Mesenchymal stem cell (in vitro differentiated cells and primary cell): Measurements from ENCODE around the gene RPA3.

ENCODE experiments used
- DNase-seq: peaks from one replicate; pipeline ENCODE4 v3.0.0-alpha.2; 2013
- H2AFZ ChIP-seq: one replicate; pipeline ENCODE4 v1.6.1; 2013; ENCODE audit warnings: low read depth, mild to moderate bottlenecking, control low read depth, inconsistent platforms, low read length, moderate library complexity
- H2AK5ac ChIP-seq: 2 replicates; pipeline ENCODE4 v1.6.1; 2013; ENCODE audit warnings: low read length, moderate library complexity, mild to moderate bottlenecking, inconsistent platforms; ENCODE audit not compliant: severe bottlenecking
- H2BK120ac ChIP-seq: one replicate; pipeline ENCODE4 v1.6.1; 2013; ENCODE audit warnings: low read depth, mild to moderate bottlenecking, inconsistent platforms, low read length, moderate library complexity
- H2BK12ac ChIP-seq, 2 experiments: one replicate each; pipeline ENCODE4 v1.6.1; 2013; ENCODE audit warnings: inconsistent platforms in 2 of 2, low read length in 2 of 2, mild to moderate bottlenecking in 2 of 2, moderate library complexity in 2 of 2, control low read depth in 1 of 2
- H2BK15ac ChIP-seq: one replicate; pipeline ENCODE4 v1.6.1; 2013; ENCODE audit warnings: mild to moderate bottlenecking, low read depth, inconsistent platforms; ENCODE audit not compliant: poor library complexity, severe bottlenecking
- H2BK5ac ChIP-seq: 2 replicates; pipeline ENCODE4 v1.6.1; 2013; ENCODE audit warnings: low read depth, mild to moderate bottlenecking, low read length, control low read depth, inconsistent platforms; ENCODE audit not compliant: poor library complexity, severe bottlenecking
- H3K14ac ChIP-seq, 2 experiments: one replicate each; pipeline ENCODE4 v1.6.1; 2013; ENCODE audit warnings: inconsistent platforms in 2 of 2, low read length in 2 of 2, control low read depth in 1 of 2, mild to moderate bottlenecking in 1 of 2, moderate library complexity in 1 of 2
- H3K18ac ChIP-seq, 2 experiments: one replicate each; pipeline ENCODE4 v1.6.1; 2013; ENCODE audit warnings: inconsistent platforms in 2 of 2, low read length in 2 of 2, control low read depth in 1 of 2, low read depth in 1 of 2, mild to moderate bottlenecking in 1 of 2
- H3K23ac ChIP-seq, 2 experiments: one replicate each; pipeline ENCODE4 v1.6.1; 2013; ENCODE audit warnings: inconsistent platforms in 2 of 2, low read length in 2 of 2, mild to moderate bottlenecking in 2 of 2, moderate library complexity in 2 of 2, control low read depth in 1 of 2
- H3K27ac ChIP-seq: 2 replicates; pipeline ENCODE4 v1.5.1; 2013; ENCODE audit warnings: mild to moderate bottlenecking, moderate library complexity, low read length, control low read depth, inconsistent platforms; ENCODE audit not compliant: poor library complexity, severe bottlenecking
- H3K27me3 ChIP-seq, 2 experiments: 2 replicates each; pipeline versions ENCODE4 v1.6.1 to v1.7.0; 2013; ENCODE audit warnings: low read length in 2 of 2, mild to moderate bottlenecking in 2 of 2, moderate library complexity in 2 of 2, control low read depth in 1 of 2, inconsistent platforms in 1 of 2; ENCODE audit not compliant: control insufficient read depth in 1 of 2, insufficient read depth in 1 of 2
- H3K36me3 ChIP-seq, 2 experiments: 2 replicates each; pipeline versions ENCODE4 v1.6.1 to v1.7.0; 2013; ENCODE audit warnings: low read length in 2 of 2, control low read depth in 1 of 2, inconsistent platforms in 1 of 2, low read depth in 1 of 2, mild to moderate bottlenecking in 1 of 2; ENCODE audit not compliant: insufficient read depth in 2 of 2, control insufficient read depth in 1 of 2
- H3K4ac ChIP-seq, 2 experiments: one replicate each; pipeline ENCODE4 v1.6.1; 2013; ENCODE audit warnings: inconsistent platforms in 2 of 2, low read length in 2 of 2, mild to moderate bottlenecking in 2 of 2, moderate library complexity in 2 of 2, control low read depth in 1 of 2, low read depth in 1 of 2
- H3K4me1 ChIP-seq: 2 replicates; pipeline ENCODE4 v1.6.1; 2013; ENCODE audit warnings: low read depth, low read length, control low read depth; ENCODE audit not compliant: control insufficient read depth, insufficient read depth
- H3K4me2 ChIP-seq: 2 replicates; pipeline ENCODE4 v1.6.1; 2013; ENCODE audit warnings: low read length, mild to moderate bottlenecking, inconsistent platforms; ENCODE audit not compliant: poor library complexity, severe bottlenecking
- H3K4me3 ChIP-seq, 2 experiments: 2 replicates each; pipeline versions ENCODE4 v1.5.1 to v1.7.0; 2013; ENCODE audit warnings: low read length in 2 of 2, mild to moderate bottlenecking in 2 of 2, control low read depth in 1 of 2, low read depth in 1 of 2; ENCODE audit not compliant: insufficient read depth in 1 of 2
- H3K79me1 ChIP-seq: replicated peaks from 2 replicates; pipeline ENCODE4 v1.6.1; 2013; ENCODE audit warnings: mild to moderate bottlenecking, control low read depth, low read length, inconsistent platforms; ENCODE audit not compliant: poor library complexity, severe bottlenecking
- H3K9ac ChIP-seq: 2 replicates; pipeline ENCODE4 v1.7.0; 2013; ENCODE audit warnings: mild to moderate bottlenecking, low read length, moderate library complexity
- H3K9me3 ChIP-seq: 2 replicates; pipeline ENCODE4 v1.7.0; 2013; ENCODE audit warnings: mild to moderate bottlenecking, low read length; ENCODE audit not compliant: control insufficient read depth
- H4K8ac ChIP-seq: one replicate; pipeline ENCODE4 v1.6.1; 2013; ENCODE audit warnings: inconsistent platforms, mild to moderate bottlenecking, low read length, moderate library complexity
- H4K91ac ChIP-seq: one replicate; pipeline ENCODE4 v1.6.1; 2013; ENCODE audit warnings: mild to moderate bottlenecking, low read length, inconsistent platforms
- WGBS: methylation state at CpG from one replicate; pipeline ENCODE4 v1.1.7; 2013; ENCODE audit warnings: mixed read lengths; 5-methylcytosine and 5-hydroxymethylcytosine counted together

RPA3 gene

GRCh38 chr7:7670490-7670889, 47.9 kb downstream of the RPA3 start:
- DNase-seq: no peak
- Histone ChIP-seq H2AK5ac (no peak overlapping the region), H3K27ac (no peak overlapping the region), H3K4me2 (no peak overlapping the region), H4K8ac (no peak overlapping the region), H3K79me1 (peaks cover 20% of the 10 kb centered on the region), H3K27me3 (no peaks in the 10 kb centered on the region), H2BK5ac (no peak overlapping the region), H3K4me3 (no peak overlapping the region), H3K36me3 (peaks cover 0 to 5% of the 10 kb centered on the region in 2 experiments), H3K9me3 (no peaks in the 10 kb centered on the region), H3K4ac (no peak overlapping the region), H2AFZ (no peak overlapping the region), H2BK12ac (no peak overlapping the region), H4K91ac (no peak overlapping the region), H3K23ac (no peak overlapping the region), H2BK120ac (no peak overlapping the region), H3K4me1 (no peaks in the 10 kb centered on the region), H3K18ac (no peak overlapping the region), H3K9ac (no peak overlapping the region), H2BK15ac (no peak overlapping the region), H3K14ac (no peak overlapping the region)
- 96% methylated on average over 3 of the region's 3 CpGs for WGBS

- peaks cover 20% of the 10 kb centered on the region for H3K79me1 ChIP-seq
- no peak overlapping the region for H3K18ac ChIP-seq
- no peak overlapping the region for H4K91ac ChIP-seq
- no peak overlapping the region for H2AFZ ChIP-seq
- no peaks in the 10 kb centered on the region for H3K36me3 ChIP-seq
- no peaks in the 10 kb centered on the region for H3K4me1 ChIP-seq
- H2BK12ac ChIP-seq: no peak overlapping the region
- H3K4ac ChIP-seq: no peak overlapping the region
- H4K8ac ChIP-seq: no peak overlapping the region
- H3K9me3 ChIP-seq: no peaks in the 10 kb centered on the region
- H2BK15ac ChIP-seq: no peak overlapping the region
- no peak overlapping the region for H3K23ac ChIP-seq
- no peak overlapping the region for H2BK5ac ChIP-seq
- no peak overlapping the region for H3K9ac ChIP-seq
- H3K4me2 ChIP-seq: no peak overlapping the region
- H2AK5ac ChIP-seq: no peak overlapping the region
- no peak overlapping the region for H2BK120ac ChIP-seq
- no CpG with 5 or more reads among the region's 1 CpG for WGBS
- no peak for DNase-seq
- no peak overlapping the region for H3K27ac ChIP-seq
- H3K4me3 ChIP-seq: no peak overlapping the region
- no peak overlapping the region for H3K14ac ChIP-seq
- H3K27me3 ChIP-seq: no peaks in the 10 kb centered on the region
These were observed 49.7 kb downstream of the RPA3 start for GRCh38 chr7:7668706-7669105.

- H2BK120ac ChIP-seq: no peak overlapping the region
- no peak overlapping the region for H2AFZ ChIP-seq
- peaks cover 18% of the 10 kb centered on the region for H3K79me1 ChIP-seq
- DNase-seq: no peak
- no peak overlapping the region for H3K4ac ChIP-seq
- H2AK5ac ChIP-seq: no peak overlapping the region
- no peaks in the 10 kb centered on the region for H3K9me3 ChIP-seq
- H3K23ac ChIP-seq: no peak overlapping the region
- no peak overlapping the region for H2BK12ac ChIP-seq
- no peaks in the 10 kb centered on the region for H3K4me1 ChIP-seq
- H3K4me2 ChIP-seq: no peak overlapping the region
- H4K91ac ChIP-seq: no peak overlapping the region
- H3K27me3 ChIP-seq: no peaks in the 10 kb centered on the region
- no peak overlapping the region for H2BK5ac ChIP-seq
- no peak overlapping the region for H3K9ac ChIP-seq
- H3K14ac ChIP-seq: no peak overlapping the region
- no peak overlapping the region for H3K18ac ChIP-seq
- H3K4me3 ChIP-seq: no peak overlapping the region
- H2BK15ac ChIP-seq: no peak overlapping the region
- H3K36me3 ChIP-seq: no peaks in the 10 kb centered on the region
- 86% methylated on average over 2 of the region's 2 CpGs for WGBS
- no peak overlapping the region for H4K8ac ChIP-seq
- H3K27ac ChIP-seq: no peak overlapping the region
These were observed 51.2 kb downstream of the RPA3 start for GRCh38 chr7:7667187-7667586.

- no peaks in the 10 kb centered on the region for H3K36me3 ChIP-seq
- H2AFZ ChIP-seq: no peak overlapping the region
- H3K9me3 ChIP-seq: no peaks in the 10 kb centered on the region
- no peak for DNase-seq
- H2BK12ac ChIP-seq: no peak overlapping the region
- H3K14ac ChIP-seq: no peak overlapping the region
- no peak overlapping the region for H3K27ac ChIP-seq
- H3K79me1 ChIP-seq: peaks cover 22% of the 10 kb centered on the region
- no peaks in the 10 kb centered on the region for H3K4me1 ChIP-seq
- H3K18ac ChIP-seq: no peak overlapping the region
- no peak overlapping the region for H2BK120ac ChIP-seq
- no peak overlapping the region for H2BK5ac ChIP-seq
- no CpG with 5 or more reads among the region's 1 CpG for WGBS
- no peak overlapping the region for H3K23ac ChIP-seq
- H4K91ac ChIP-seq: no peak overlapping the region
- H3K9ac ChIP-seq: no peak overlapping the region
- H3K4me3 ChIP-seq: no peak overlapping the region
- no peak overlapping the region for H4K8ac ChIP-seq
- no peak overlapping the region for H2BK15ac ChIP-seq
- H3K4me2 ChIP-seq: no peak overlapping the region
- H2AK5ac ChIP-seq: no peak overlapping the region
- H3K27me3 ChIP-seq: no peaks in the 10 kb centered on the region
- H3K4ac ChIP-seq: no peak overlapping the region
These were observed 53.4 kb downstream of the RPA3 start for GRCh38 chr7:7665031-7665430.
